ENCODE results near the gene GAREM1.

GAREM1 gene

DNA sequence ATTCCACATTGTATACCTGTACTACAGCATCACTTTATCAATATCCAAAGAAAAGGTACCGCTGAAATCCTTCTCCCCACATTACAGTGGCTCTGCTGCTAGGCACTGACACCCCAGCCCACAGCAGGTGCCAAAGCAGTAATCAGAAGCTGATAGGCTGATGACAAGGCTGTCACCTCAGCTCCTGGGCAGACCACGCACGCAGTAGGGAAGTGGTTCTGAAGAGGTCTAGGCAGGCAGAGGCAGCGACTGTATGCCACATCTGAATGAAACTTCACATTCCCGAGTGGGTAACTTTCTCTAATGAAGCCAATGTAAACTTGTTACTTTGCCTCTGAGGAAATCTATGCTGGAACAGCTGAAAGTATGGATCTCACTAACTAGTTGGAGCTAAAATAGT, 167.9 kb downstream of the GAREM1 start:
- no peaks in the 10 kb centered on the region for H3K4me1 ChIP-seq (ENCODE audit: insufficient read depth, low read length, severe bottlenecking)
- no peak overlapping the region for H2AFZ ChIP-seq (ENCODE audit: low read length)
- H3F3A ChIP-seq (ENCODE audit: insufficient read depth, low read length): no peaks in the 10 kb centered on the region
- TF ChIP-seq CTCF (IDR thresholded peaks at IDR 0.05; ENCODE audit: low read length) (no peak), EZH2 (IDR thresholded peaks at IDR 0.05; ENCODE audit: borderline replicate concordance, low read length) (no peak)
- H3K4me3 ChIP-seq (ENCODE audit: low read depth, low read length, poor library complexity, severe bottlenecking): no peak overlapping the region
- H3K27ac ChIP-seq (ENCODE audit: low read depth, low read length, poor library complexity, severe bottlenecking): no peak overlapping the region
- no peaks in the 10 kb centered on the region for H3K9me3 ChIP-seq (ENCODE audit: low read length)
- H3K9me2 ChIP-seq (ENCODE audit: low read depth, low read length): no peaks in the 10 kb centered on the region
- H3K9ac ChIP-seq (ENCODE audit: low read length): no peak overlapping the region
- no peaks in the 10 kb centered on the region for H3K79me2 ChIP-seq (ENCODE audit: insufficient read depth, low read length)
- H3K27me3 ChIP-seq (ENCODE audit: insufficient read depth, low read length): no peaks in the 10 kb centered on the region
- H4K20me1 ChIP-seq (ENCODE audit: insufficient read depth, low read length): no peaks in the 10 kb centered on the region
- H3K36me3 ChIP-seq (ENCODE audit: insufficient read depth, low read length): no peaks in the 10 kb centered on the region
- H3K4me2 ChIP-seq (ENCODE audit: low read length): no peak overlapping the region

DNA sequence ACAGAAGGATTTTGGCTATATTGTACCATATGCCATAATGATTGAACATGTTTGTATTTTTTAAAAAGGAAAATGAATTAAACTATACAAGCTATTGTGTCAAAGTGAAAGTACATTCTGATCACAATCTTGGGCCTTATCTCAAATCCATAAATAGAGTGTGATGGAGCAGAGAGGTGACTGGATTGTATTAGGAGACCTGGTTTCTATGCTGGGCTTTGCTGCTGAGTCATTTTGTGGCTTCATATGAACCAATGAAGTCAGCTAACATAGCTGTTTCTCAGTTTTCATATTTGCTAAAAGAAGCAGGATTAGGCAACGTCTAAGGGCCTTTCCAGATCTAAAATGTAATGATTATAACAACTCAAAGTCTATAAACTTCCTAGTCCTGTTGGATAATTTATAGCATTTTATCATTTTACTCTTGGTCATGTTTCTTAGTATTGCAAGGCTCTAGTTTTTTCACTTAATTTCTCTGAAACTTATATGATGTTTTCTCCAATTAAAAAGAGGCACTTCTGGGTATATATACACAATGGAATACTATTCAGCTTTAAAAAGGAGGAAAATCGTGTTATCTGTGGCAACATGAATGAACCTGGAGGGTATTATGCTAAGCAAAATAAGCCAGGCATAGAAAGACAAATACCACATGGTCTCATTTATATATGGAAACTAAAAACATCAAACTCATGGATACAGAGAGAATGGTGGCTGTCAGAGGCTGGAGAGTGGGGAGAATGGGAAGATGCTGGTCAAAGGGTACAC, 168.5 kb downstream of the GAREM1 start:
- Histone ChIP-seq H3K9ac (ENCODE audit: low read length) (no peak overlapping the region), H3K4me2 (ENCODE audit: low read length) (no peak overlapping the region), H3K9me3 (ENCODE audit: low read length) (no peaks in the 10 kb centered on the region), H3K4me1 (ENCODE audit: insufficient read depth, low read length, severe bottlenecking) (no peaks in the 10 kb centered on the region), H2AFZ (ENCODE audit: low read length) (no peak overlapping the region), H3K27me3 (ENCODE audit: insufficient read depth, low read length) (no peaks in the 10 kb centered on the region), H4K20me1 (ENCODE audit: insufficient read depth, low read length) (no peaks in the 10 kb centered on the region), H3K27ac (ENCODE audit: low read depth, low read length, poor library complexity, severe bottlenecking) (no peak overlapping the region), H3K36me3 (ENCODE audit: insufficient read depth, low read length) (no peaks in the 10 kb centered on the region), H3F3A (ENCODE audit: insufficient read depth, low read length) (no peaks in the 10 kb centered on the region), H3K79me2 (ENCODE audit: insufficient read depth, low read length) (no peaks in the 10 kb centered on the region), H3K9me2 (ENCODE audit: low read depth, low read length) (no peaks in the 10 kb centered on the region), H3K4me3 (ENCODE audit: low read depth, low read length, poor library complexity, severe bottlenecking) (no peak overlapping the region)
- TF ChIP-seq CTCF (IDR thresholded peaks at IDR 0.05; ENCODE audit: low read length) (no peak), EZH2 (IDR thresholded peaks at IDR 0.05; ENCODE audit: borderline replicate concordance, low read length) (no peak)

DNA sequence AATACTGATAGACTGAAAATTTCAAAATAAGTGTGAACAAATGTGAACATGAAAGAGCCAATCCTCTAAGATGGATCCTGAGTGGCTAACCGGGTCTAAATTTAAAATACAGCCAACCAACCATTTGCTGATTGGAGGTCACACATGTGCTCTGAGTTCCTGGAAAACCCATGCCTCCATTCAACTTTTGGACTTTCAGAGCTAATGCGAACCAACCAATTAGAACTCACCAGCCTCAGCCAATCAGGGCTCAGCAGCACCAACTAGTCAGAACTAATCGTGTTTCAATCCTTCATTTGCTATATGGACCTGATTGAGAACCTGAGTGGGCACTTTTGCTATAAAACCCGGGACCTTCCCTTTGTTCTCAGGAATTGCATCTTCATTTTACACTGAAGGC, 169.3 kb downstream of the GAREM1 start:
- Histone ChIP-seq H4K20me1 (ENCODE audit: insufficient read depth, low read length) (no peaks in the 10 kb centered on the region), H3K4me1 (ENCODE audit: insufficient read depth, low read length, severe bottlenecking) (no peaks in the 10 kb centered on the region), H2AFZ (ENCODE audit: low read length) (no peak overlapping the region), H3K9ac (ENCODE audit: low read length) (no peak overlapping the region), H3K4me2 (ENCODE audit: low read length) (no peak overlapping the region), H3K9me3 (ENCODE audit: low read length) (no peaks in the 10 kb centered on the region), H3K27ac (ENCODE audit: low read depth, low read length, poor library complexity, severe bottlenecking) (no peak overlapping the region), H3F3A (ENCODE audit: insufficient read depth, low read length) (no peaks in the 10 kb centered on the region), H3K9me2 (ENCODE audit: low read depth, low read length) (no peaks in the 10 kb centered on the region), H3K79me2 (ENCODE audit: insufficient read depth, low read length) (no peaks in the 10 kb centered on the region), H3K27me3 (ENCODE audit: insufficient read depth, low read length) (no peaks in the 10 kb centered on the region), H3K4me3 (ENCODE audit: low read depth, low read length, poor library complexity, severe bottlenecking) (no peak overlapping the region), H3K36me3 (ENCODE audit: insufficient read depth, low read length) (no peaks in the 10 kb centered on the region)
- no peak for TF ChIP-seq EZH2 (IDR thresholded peaks at IDR 0.05; ENCODE audit: borderline replicate concordance, low read length)
- TF ChIP-seq CTCF (IDR thresholded peaks at IDR 0.05; ENCODE audit: low read length): no peak
